ENCODE data around the gene XPC.
"Not testable (repeated sequence)": the region's sequence is repeated elsewhere in the genome, so short reads cannot be mapped to it uniquely, and the experiment has no call there.

The XPC gene

GRCh38 chr3:14119651-14120050 is 58.8 kb downstream of the XPC start:
- DNase-seq (ENCODE audit: low spot score): no peak

- no peak for DNase-seq (ENCODE audit: low spot score)
Measured at GRCh38 chr3:14118400-14119381, 59.7 kb downstream of the XPC start.

- no peak for DNase-seq (ENCODE audit: low spot score)
Measured at GRCh38 chr3:14117468-14118399, 60.7 kb downstream of the XPC start.

- no peak for DNase-seq (ENCODE audit: low spot score)
Measured at GRCh38 chr3:14113965-14114635, 64.3 kb downstream of the XPC start.

GRCh38 chr3:14110699-14111098 is 67.7 kb downstream of the XPC start:
- DNase-seq (ENCODE audit: low spot score): no peak

GRCh38 chr3:14109821-14110220 is 68.6 kb downstream of the XPC start:
- not testable (repeated sequence) for DNase-seq (ENCODE audit: low spot score)

- DNase-seq (ENCODE audit: low spot score): no peak
Measured at GRCh38 chr3:14097616-14098391, 80.6 kb downstream of the XPC start.

GRCh38 chr3:14096742-14097141 is 81.7 kb downstream of the XPC start:
- no peak for DNase-seq (ENCODE audit: low spot score)

Measured in Ammon's horn (tissue), 1 donor.